ENCODE results near the gene MET. TPM values are rescaled to one million over a fixed set of nuclear protein-coding genes. Genes with fewer than 3 reads are reported as not detected.

The MET gene
- total RNA-seq, 1 donor from 2014 or later: 34.2 TPM

DNA sequence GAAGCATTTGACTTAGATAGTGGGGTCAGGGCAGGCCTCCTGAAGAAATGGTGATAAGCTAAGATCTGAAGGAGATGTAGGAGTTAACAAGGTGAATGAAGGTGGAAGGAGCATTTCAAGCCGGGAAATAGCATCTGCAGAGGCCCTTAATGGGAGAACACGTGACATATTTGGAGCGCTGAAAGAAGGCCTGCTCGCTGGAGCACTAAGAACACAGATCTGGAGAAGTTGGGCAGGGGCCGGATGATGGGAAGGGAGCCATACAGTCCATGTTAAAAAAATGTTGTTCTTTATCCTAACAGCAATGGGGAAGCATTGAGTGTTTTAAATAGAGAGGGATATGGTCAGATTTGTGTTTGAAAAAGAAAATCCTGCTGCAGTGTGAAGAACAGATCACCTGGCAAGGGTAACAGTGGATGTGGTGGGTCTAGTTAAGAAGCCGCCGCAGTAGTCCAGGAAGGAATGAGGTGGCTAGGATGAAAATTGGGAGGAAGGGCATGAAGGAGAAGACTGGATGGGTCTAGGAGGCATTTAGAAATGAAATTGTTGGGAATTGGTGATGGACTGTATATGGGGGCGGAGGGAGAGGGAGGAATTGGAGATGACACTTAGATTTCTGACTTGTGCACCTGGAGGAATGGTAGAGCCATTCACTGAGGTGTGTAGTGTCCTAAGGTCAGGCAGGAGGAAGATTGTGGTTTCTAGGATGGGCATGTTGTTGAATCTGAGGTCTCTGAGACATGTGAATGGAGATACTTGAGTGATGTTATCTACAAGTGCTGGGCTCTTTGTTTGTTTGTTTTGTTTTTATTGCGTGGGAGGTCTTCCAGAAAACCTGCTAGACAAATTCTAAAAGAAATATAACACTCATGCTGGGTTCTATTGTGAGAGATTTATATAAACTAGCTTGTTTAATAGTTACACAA, 58.4 kb downstream of the MET start:
- Mint-ChIP-seq H3K36me3 (no peaks in the 10 kb centered on the region), H3K27me3 (no peaks in the 10 kb centered on the region), H3K4me3 (no peak overlapping the region), H3K27ac (no peak overlapping the region), H3K9me3 (no peaks in the 10 kb centered on the region), H3K4me1 (ENCODE audit: unreplicated experiment) (peaks cover 24% of the 10 kb centered on the region)
- no peak for DNase-seq (ENCODE audit: extremely low spot score, unreplicated experiment)
- TF ChIP-seq, protein P1, sequence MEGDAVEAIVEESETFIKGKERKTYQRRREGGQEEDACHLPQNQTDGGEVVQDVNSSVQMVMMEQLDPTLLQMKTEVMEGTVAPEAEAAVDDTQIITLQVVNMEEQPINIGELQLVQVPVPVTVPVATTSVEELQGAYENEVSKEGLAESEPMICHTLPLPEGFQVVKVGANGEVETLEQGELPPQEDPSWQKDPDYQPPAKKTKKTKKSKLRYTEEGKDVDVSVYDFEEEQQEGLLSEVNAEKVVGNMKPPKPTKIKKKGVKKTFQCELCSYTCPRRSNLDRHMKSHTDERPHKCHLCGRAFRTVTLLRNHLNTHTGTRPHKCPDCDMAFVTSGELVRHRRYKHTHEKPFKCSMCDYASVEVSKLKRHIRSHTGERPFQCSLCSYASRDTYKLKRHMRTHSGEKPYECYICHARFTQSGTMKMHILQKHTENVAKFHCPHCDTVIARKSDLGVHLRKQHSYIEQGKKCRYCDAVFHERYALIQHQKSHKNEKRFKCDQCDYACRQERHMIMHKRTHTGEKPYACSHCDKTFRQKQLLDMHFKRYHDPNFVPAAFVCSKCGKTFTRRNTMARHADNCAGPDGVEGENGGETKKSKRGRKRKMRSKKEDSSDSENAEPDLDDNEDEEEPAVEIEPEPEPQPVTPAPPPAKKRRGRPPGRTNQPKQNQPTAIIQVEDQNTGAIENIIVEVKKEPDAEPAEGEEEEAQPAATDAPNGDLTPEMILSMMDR (conservative IDR thresholded peaks at IDR 0.05): no peak

DNA sequence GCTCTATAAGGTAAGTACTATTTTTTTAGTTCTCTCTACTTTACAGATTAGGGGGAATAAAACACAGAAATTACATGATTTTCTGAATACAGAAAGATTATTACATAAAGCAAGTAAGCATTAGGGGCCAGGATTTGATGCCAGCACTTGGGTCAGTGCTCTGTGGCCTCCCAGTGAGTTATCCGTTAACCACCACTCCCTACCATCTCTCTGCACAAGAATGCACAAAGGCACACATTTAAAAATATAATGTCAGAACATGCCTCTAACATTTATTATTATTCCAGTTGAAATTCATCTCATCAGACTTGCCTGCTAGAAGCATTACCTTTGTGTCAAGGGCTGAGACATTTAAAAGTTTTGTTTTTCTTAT, 59.0 kb downstream of the MET start:
- Mint-ChIP-seq H3K27me3 (no peaks in the 10 kb centered on the region), H3K27ac (no peak overlapping the region), H3K4me1 (ENCODE audit: unreplicated experiment) (peaks cover 24% of the 10 kb centered on the region), H3K4me3 (no peak overlapping the region), H3K9me3 (no peaks in the 10 kb centered on the region), H3K36me3 (no peaks in the 10 kb centered on the region)
- no peak for DNase-seq (ENCODE audit: extremely low spot score, unreplicated experiment)
- TF ChIP-seq, protein P1 (conservative IDR thresholded peaks at IDR 0.05): no peak

DNA sequence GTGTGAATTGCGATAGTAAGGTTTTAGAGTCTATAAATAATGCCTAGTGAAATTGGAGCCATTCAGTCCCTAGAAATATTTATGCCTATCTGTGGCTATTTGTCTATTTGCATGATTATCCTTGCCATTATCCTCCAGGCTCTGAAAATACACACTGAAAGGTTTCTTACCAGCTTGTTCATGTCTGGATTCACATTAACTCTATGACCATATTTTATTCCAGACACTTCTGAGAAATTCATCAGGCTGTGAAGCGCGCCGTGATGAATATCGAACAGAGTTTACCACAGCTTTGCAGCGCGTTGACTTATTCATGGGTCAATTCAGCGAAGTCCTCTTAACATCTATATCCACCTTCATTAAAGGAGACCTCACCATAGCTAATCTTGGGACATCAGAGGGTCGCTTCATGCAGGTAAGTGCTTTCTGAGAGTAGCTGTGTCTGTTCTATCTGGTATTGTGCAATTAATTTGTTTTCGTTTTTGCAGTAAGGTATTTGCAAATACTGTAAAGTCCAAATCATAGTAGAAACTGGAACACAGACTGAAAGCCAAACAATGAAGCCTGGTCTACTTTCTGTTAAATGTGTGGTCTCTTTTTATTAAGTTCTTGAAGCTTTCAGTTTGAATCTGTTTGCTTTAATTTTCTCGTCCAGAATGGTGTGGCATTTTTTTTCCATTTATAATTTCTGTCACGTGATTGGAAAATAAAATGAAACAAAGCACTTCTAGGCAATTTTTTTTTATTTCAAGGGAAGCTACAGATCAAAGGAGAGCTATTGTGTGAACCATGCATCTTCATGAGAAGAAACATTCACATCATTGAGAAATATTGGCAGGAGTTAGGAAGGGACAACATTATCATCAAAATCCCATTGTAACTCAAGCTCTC, 59.7 kb downstream of the MET start:
- Mint-ChIP-seq H3K27me3 (no peaks in the 10 kb centered on the region), H3K36me3 (no peaks in the 10 kb centered on the region)

DNA sequence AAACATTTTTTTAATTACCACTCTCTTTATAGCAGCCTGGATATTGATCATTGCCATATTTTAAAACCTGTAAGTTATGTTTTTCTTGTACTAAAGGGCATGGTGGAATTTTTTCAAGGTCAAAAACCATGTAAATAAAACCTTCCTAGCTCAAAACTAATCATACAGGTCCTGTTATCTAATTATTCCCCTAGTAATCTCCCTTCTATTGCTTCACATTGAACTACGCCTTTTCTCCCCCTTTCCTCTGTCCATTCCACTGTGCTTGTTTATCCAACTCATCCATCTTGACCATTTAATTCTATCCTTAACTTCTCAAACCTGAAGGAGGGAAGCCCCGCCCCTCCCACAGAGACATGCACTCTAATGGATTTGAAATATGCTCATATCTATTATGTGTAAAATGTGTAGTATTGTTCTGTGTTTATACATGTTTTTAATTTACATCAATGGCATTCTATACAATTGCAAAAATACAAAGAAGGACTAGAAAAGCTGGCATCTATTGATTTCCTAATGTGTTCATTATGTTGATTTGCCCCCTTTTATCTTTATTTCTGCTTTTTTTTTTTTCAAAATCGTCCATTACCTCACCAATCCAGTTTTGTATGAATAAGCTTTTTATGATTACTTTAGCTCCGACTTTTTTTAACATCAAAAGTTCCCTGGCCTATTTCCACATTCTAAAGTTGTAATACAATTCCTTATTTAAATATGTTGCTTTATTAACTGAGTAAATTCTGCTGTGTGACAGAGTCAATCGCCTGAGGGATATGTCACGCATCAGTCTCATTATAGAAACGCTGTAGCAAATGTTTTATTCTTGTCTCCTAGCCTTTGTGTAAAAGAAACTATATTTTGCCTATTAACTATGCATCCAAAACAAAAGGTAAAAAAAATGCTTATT, 61.0 kb downstream of the MET start:
- Mint-ChIP-seq H3K4me3 (no peak overlapping the region), H3K27me3 (no peaks in the 10 kb centered on the region), H3K9me3 (no peaks in the 10 kb centered on the region), H3K36me3 (no peaks in the 10 kb centered on the region), H3K4me1 (ENCODE audit: unreplicated experiment) (peaks cover 24% of the 10 kb centered on the region), H3K27ac (no peak overlapping the region)
- TF ChIP-seq, protein P1 (conservative IDR thresholded peaks at IDR 0.05): no peak
- no peak for DNase-seq (ENCODE audit: extremely low spot score, unreplicated experiment)

More for the DNA sequence above, 59.7 kb downstream of the MET start:
- Mint-ChIP-seq H3K27ac (no peak overlapping the region), H3K4me1 (ENCODE audit: unreplicated experiment) (peaks cover 24% of the 10 kb centered on the region), H3K9me3 (no peaks in the 10 kb centered on the region), H3K4me3 (no peak overlapping the region)
- TF ChIP-seq, protein P1 (conservative IDR thresholded peaks at IDR 0.05): no peak
- DNase-seq (ENCODE audit: extremely low spot score, unreplicated experiment): no peak

All from type B pancreatic cell (in vitro differentiated cells).